Measurements from ENCODE around the gene COPG2. TPM values are rescaled to one million over a fixed set of nuclear protein-coding genes. Genes with fewer than 3 reads are reported as not detected.

Gene COPG2
- 23.3 and 23.9 TPM in 2 replicates for total RNA-seq

GRCh38 chr7:130668258-130669084 is at the start of gene COPG2:
Gene COPG2, minus strand, starts transcription at chr7:130668748. Its CDS starts 80 bp downstream, at chr7:130668668.

GRCh38 chr7:130491841-130492522 is 176.6 kb downstream of the COPG2 start, which contains the start of gene MEST:
Gene MEST, plus strand, starts transcription at chr7:130492085. Its CDS starts 229 bp downstream, at chr7:130492314.

Other genes with a start within 250 kb of the COPG2 start
- gene CEP41, start 227.7 kb downstream of the COPG2 start, total RNA-seq: 21.7 and 23.5 TPM in 2 replicates
- 82.5 and 84.1 TPM in 2 replicates for gene MEST, start 176.7 kb downstream of the COPG2 start, total RNA-seq
- gene TSGA13, start 17.8 kb upstream of the COPG2 start, total RNA-seq: not detected in 2 replicates
- gene KLF14, start 65.5 kb upstream of the COPG2 start, total RNA-seq: not detected in 2 replicates